HG03175 (cell line): ENCODE data around the gene KCNK6.
"Not testable (repeated sequence)": the region's sequence is repeated elsewhere in the genome, so short reads cannot be mapped to it uniquely, and the experiment has no call there.

Experiments
- ATAC-seq: cut with Tn5 transposase; IDR thresholded peaks from one replicate; pipeline ENCODE4 v1.9.1; 2021; ENCODE audit warnings: mild to moderate bottlenecking, moderate library complexity; ENCODE audit not compliant: unreplicated experiment

KCNK6 gene

DNA sequence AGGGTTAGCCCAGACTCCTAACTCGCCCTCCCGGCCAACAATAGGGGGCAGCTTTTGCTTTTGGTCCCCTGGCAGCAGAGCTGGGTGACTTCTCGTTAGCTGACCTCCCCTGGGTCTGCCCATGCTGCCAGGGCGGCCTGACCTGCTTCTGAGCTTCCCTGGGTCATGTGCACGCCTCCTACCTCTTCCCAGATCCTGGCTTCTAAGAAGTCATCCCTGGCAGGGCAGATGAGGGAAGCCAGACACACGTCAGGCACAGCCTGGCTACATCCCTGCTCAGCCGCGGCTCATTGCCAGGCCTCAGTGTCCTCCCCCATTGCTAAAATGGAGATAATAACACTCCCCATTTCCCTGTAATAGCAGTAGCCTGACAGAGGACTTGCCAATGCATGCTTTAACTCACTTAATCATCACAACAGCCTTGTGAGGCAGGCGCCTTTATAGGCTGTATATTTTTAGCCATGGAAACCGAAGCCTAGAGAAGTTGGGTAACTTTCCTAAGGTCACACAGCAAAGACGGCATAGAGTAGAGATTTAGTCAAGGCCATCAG lies 2.1 kb downstream of the KCNK6 start:
- no peak for ATAC-seq

DNA sequence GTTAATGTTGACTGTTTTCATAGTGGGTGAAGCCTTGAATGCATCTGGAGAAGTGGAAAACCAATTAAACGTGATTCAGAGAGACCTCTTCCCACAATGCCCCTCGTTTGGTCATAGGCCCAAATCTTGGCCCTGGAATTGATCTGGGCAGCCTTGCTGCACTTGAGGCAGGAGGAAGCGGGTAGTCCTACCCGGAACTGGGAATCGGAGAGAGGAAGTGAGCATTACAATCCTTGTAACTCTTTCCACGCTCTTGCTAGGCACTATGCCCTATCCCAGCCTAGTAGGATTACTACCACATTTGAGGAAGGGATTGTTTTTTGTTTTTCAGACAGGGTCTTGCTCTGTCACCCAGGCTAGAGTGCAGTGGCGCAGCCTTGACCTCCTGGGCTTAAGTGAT lies 3.6 kb downstream of the KCNK6 start:
- ATAC-seq, result no peak

DNA sequence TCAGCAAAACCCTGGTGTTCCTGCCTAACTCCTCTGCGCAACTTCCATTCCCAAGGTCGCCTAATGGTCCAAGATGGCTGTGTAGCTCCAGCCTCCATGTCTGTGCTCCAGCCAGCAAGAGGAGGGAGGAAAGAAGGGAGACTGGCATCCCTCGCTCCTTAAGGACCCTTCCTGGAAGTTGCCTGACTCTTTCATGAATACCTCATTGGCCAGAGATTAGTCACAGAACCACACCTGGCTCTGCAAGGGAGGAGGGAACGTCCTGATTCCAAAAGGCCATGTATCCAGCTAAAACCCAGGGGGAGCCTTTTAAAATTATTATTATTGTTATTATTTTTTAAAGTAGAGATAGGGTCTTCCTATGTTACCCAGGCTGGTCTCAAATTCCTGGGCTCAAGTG lies 4.8 kb downstream of the KCNK6 start:
- ATAC-seq, result no peak

DNA sequence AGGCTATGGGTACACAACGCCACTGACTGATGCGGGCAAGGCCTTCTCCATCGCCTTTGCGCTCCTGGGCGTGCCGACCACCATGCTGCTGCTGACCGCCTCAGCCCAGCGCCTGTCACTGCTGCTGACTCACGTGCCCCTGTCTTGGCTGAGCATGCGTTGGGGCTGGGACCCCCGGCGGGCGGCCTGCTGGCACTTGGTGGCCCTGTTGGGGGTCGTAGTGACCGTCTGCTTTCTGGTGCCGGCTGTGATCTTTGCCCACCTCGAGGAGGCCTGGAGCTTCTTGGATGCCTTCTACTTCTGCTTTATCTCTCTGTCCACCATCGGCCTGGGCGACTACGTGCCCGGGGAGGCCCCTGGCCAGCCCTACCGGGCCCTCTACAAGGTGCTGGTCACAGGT lies 6.9 kb downstream of the KCNK6 start:
- no peak for ATAC-seq

DNA sequence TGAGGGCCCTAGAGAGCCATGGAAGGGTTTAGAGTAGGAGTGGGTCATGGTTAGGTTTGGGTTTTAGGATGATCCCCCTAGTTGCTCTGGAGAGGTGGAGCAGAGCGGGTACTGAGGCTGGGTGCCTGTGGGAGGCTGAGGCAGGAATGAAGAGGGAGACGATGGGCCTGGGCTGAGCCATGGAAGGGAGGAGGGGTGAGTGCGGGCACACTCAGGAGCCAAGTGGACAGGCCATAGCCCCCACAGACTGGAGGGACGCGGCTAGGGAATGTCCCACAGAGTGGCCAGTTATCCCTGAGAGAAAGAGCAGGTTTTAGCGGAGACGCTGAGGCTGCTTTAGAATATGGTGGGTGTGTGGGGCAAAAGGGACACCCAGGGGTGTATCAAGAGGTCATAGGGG lies 10.0 kb downstream of the KCNK6 start:
- ATAC-seq, result no peak

DNA sequence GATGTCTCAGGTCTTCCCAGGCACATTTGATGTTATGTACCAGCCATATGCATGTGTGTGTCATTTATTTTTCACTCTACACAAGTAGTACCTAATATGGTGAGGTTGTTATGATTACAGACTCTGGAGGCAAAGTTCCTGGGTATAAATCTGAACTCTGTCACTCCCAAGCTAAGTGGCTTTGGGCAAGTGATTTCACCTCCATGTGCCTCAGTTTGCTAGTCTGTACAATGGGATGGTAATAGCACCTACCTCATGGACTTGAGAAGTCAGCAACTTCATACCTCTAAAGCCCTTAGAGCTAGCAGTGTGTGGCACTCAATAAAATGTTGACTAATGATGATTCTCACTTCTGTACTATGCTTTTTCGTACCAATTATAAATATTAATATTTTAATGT lies 12.1 kb downstream of the KCNK6 start:
- no peak for ATAC-seq

DNA sequence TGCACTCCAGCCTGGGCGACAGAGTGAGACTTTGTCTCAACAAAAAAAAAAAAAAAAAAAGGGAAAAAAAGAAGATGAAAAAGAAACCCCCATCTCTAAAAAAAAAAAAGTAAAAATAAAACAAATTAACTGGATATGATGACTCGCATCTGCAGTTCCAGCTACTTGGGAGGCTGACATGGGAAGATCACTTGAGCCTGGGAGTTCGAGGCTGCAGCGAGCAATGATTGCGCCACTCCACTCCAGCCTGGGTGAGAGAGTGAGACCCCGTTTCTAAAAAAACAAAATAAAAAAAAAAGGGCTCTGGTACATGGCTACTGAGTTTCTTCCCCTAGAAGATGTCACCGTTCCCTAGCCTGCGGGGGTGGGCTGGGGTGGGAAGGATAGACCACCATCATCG lies 13.6 kb downstream of the KCNK6 start:
- ATAC-seq, result no peak

DNA sequence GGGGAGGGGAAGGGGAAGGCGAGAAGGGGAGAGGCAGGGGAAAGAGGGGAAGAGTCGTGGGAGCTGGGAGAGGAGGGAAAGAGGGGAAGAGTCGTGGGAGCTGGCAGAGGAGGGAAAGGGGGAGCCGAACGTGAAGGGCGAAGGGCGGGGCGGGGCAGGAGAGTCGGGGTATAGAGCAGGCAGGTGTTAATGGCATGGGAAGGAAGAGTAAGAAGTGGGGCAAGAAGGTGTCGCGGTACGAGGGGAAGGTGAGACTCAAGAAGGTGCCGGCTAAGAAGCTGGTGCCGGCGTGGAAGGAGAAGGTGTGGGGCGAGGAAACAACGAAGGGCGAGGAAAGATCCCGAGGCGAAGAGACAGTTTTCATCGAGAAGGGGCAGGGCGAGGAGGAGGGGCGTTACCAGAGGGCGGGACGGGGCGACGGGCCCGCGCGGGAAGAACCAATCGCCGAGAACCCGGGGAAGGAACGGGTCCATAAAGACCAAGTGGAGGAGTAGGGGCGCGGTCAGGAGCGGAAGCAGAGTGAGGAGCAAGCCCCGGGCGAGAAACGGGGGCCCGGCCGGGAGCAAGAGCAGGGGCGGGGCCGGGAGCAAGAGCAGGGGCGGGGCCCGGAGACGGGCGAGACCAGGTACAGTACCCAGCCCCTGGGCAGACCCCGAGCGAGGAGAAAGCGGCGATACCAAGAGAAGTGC lies 16.4 kb downstream of the KCNK6 start:
- peak; percentile 68 for ATAC-seq

DNA sequence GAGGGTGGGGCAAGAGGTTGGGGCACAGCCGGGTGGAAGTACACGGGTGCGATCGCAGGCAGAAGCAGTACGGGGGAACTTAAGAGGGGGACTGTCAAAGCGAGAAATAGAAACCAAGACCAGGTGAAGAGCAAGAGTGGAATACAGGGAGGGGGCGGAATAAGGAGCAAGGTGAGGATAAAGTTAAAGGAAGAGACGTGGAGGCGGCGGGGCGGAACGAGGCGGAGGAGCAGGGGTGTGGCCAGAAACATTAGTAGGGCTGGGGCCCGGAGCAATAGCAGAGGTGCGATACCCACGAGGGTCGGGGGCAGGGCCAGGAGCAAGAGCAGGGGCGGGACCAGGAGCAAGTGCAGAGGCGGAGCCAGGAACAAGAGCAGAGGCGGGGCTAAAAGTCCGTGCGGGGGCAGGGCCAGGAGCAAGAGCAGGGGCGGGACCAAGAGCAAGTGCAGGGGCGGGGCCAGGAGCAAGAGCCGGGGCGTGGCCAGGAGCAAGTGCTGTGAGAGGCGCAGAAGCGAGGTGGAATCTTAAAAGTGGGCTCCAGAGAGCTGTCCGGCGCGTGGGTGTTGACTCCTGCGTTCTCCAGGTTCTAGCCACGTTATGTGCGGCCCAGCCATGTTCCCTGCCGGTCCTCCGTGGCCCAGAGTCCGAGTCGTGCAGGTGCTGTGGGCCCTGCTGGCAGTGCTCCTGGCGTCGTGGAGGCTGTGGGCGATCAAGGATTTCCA lies 17.2 kb downstream of the KCNK6 start:
- peak; percentile 53 for ATAC-seq

DNA sequence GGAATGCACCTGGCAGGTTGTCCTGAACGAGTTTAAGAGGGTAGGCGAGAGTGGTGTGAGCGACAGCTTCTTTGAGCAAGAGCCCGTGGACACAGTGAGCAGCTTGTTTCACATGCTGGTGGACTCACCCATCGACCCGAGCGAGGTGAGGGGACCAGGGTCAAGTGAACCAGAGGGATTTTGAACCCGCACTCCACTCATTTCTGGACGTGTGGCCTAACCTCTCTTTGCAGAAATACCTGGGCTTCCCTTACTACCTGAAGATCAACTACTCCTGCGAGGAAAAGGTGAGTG lies 17.7 kb downstream of the KCNK6 start:
- ATAC-seq, result no peak

DNA sequence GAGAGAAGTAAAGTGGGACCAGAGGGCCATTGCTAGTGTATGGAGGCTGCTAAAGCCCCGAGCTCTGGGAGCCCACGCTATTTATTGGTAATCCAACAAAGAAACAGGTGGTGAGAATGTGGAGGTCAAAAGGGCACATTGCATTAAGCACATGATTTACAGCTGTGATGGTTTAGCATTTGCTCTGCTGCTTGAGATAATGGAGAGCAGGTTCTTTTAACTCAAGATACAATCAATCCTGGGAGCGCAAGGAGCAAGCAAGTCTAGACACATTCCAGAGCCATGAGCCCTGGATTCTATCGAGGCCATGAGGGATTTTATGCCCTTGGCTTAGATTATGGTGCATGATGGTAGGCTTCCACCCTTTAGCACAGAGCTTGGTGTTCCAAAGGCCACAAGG lies 19.4 kb downstream of the KCNK6 start:
- not testable (repeated sequence) for ATAC-seq

DNA sequence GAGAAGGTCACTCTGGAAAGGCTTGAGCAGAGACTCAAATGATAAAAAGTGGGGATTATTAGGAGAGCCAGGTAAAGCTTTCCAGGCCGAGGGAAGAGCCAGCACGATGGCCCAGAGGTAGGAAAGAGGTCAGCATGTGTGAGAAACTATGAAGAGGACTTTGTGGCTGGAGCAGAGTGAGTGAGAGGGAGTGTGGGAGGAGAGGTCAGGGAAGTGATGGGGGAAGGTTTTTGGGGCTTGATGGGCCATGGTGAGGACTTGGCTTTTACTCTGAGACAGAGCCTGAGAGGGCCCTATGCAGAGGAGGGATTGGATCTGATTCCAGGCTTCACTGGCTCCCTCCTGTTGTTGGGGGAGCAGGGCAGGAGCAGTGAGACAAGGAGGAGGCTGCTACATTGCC lies 21.3 kb downstream of the KCNK6 start:
- no peak for ATAC-seq

DNA sequence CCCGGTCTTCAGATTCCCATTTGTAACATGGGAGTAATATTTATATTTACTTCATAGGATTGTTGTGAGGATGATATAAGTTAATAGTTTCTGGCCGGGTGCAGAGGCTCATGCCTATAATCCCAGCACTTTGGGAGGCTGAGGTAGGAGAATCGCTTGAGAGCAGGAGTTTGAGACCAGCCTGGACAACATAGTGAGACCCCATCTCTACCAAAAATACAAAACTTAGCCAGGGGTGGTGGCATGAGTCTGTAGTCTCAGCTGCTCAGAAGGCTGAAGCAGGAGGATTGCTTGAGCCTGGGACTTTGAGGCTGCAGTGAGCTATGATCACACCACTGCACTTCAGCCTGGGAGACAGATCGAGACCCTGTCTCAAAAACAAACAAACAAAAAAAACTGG lies 27.2 kb downstream of the KCNK6 start:
- ATAC-seq, result no peak

DNA sequence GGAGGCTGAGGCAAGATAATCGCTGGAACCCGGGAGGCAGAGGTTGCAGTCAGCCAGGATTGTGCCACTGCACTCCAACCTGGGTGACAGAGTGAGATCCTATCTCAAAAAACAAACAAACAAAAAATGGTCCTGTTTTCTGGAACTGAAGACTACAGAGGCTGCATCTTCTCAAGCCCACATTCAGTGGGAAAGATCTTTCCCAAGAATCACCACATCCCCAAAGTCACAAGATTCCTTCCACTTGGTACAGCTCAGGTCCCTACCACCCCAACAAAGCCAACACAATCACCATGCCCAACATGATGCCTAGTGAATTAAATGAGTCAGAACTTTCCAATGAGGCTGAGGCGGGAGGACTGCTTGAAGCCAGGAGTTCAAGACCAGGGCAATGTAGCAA lies 31.2 kb downstream of the KCNK6 start:
- ATAC-seq, result no peak

DNA sequence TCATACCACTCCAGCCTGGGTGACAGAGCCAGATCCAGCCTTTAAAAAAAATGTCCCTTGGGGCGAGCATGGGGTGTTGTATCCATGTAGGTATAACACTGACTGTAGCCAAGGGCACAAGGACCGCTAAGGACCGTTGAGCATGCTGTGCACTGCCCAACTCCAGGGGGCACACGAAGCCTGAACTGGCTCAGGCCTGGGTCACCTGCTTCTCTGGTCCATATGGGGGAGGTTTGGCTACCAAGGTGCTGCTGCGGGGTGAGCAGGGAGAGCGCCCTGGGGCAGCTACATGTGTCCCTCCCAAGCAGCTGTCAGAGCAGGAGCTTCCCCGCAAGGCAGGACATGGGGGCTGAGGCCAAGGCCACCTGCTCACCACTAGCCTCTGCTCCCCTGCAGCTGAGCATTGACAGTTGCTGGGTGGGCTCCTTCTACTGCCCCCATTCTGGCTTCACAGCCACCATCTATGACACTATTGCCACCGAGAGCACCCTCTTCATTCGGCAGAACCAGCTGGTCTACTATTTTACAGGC lies 32.3 kb downstream of the KCNK6 start:
- no peak for ATAC-seq

DNA sequence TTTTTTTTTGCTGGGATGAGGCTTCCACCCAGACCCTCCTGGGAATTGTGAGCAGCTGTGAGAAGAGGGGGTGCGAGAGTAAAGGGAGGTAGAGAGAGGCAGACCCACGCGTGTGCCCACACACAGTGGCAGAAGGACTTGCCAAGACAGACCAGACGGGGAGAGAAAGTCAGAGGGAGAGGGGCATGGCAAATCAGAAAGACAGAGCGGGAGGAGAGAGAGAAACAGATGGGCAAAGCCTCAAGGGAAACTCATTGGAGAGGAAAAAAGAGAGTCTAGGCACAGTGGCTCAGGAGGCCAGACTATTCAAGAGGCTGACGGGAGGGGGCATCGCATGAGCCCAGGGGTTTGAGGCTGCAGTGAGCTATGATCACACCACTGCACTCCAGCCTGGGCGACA lies 33.0 kb downstream of the KCNK6 start:
- ATAC-seq, result no peak

DNA sequence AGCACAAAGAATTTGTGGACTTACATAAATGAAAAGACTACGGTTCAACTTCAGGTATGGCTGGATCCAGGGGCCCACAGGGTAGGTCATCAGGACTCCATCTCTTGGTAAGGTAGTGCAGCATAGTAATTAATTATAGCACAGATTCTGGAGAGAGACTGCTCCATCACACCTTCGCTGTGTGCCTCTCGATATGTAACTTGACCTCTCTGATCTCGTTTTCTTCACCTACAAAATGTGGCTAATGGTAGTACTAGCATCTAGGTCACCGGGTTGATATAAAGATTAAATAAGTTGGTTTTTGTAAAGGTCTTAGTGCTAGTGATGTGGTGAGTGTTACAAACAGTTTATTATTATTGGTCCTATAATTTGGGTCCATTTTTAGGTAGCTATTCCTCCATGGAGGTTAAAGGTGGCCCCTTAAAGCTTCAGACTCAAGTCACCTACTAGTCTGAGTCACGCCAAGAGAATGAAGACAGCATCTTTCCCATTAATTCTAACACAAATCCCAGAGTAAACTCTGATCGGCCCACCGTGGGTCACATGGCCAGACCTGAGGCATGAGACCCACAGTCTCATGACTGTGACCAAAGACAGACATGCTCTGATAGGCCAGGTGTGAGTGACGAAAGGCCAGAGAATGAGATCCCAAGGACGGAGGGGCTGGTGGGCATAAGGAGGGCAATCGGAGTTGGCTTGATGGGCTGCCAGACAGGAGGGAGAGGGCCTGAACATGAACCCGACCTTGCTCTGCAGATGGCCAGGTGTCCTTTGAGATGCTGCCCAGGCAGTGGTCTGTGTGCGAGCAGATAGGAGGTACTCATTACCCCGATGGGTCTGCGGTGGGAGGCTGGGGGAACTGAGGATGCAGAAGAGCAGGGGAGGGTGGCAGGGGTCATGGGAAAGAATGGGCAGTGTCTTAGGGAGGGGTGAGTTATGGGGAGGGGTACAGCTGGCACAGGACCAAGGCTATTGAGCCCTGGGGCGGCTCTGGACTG lies 36.4 kb downstream of the KCNK6 start:
- ATAC-seq, result no peak

DNA sequence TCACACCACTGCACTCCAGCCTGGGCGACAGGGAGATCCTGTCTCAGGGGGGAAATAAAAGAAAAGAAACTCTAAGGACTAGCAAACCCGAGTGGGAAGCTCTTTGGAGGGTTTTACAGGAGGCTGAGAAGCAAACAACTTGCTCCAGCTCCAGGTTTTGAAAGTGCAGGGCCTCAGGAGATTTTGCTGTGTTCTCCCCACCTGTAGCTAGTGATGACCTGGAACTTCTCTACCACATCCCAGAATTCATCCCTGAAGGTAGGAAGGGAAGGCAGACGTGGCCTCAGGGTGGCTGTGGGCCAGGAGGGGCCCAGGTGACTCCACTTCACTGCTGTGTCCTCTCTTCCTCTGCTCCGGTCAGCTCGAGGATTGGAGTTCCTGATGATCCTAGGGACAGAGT lies 38.4 kb downstream of the KCNK6 start:
- no peak for ATAC-seq

DNA sequence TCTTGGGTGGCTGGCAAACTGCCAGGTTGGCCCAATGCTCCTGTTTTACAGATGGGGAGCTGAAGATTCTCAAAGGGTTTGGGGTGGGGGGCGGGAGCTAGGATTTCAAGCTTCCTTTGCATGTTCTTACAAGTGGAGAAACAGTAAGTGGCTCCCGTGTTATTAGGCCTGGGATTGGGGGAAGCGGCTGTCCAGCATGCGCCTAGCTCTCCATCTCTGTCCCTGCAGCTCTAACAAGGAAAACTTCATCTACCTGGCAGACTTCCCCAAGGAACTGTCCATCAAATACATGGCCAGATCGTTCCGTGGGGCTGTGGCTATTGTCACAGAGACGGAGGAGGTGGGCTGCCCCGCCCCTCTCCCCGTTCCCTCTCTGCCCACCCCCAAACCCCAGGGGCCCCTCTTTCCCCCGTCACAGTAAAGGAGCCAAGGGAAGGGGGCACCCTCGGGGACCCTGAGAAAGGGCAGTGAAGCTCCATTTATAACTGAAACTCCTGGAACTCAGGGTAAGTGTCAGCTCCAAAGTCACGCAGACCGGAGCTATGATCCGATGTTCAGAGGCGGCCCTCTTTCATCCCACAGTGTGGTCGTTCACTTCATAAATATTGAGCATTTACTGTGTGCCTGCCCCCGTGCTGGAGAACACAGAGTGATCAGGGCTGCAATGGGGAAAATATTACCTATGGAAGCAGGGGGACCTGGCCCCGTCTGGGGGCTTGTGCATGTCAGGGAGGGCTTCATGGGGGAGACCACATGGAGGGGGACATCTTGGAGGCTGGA lies 39.8 kb downstream of the KCNK6 start:
- ATAC-seq, result no peak

DNA sequence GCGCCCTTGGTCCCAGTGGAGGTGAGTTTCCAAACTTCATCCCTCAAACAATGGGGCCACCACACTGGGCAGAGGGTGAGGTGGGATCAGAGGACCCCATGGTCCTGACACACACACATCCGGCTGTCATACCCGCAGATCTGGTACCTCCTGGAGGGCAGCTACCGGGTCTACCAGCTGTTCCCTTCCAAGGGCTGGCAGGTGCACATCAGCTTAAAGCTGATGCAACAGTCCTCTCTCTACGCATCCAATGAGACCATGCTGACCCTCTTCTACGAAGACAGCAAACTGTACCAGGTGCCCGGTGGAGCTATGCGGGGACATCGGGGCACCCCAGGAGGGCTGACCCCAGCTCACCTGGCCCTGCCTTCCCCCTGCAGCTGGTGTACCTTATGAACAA lies 40.7 kb downstream of the KCNK6 start:
- ATAC-seq, result no peak
